PFSK-1 (cell line): ENCODE measurements around the gene PIGV.

Source experiments
- FOXP2 ChIP-seq: optimal IDR thresholded peaks from 2 replicates; pipeline ENCODE3; 2011; ENCODE audit warnings: borderline replicate concordance, control low read depth, inconsistent platforms; ENCODE audit not compliant: insufficient read depth; ENCODE audit errors: extremely low read length, extremely low read depth
- POLR2AphosphoS5 ChIP-seq: IDR thresholded peaks from 2 replicates; pipeline ENCODE4 v1.6.1; 2012; ENCODE audit warnings: low read depth, mild to moderate bottlenecking, control low read depth, low read length, moderate library complexity
- SIN3A ChIP-seq: IDR thresholded peaks from 2 replicates; pipeline ENCODE4 v1.6.1; 2012; ENCODE audit warnings: mild to moderate bottlenecking, low read length, moderate library complexity, borderline replicate concordance; ENCODE audit not compliant: insufficient read depth
- TAF1 ChIP-seq: IDR thresholded peaks from 2 replicates; pipeline ENCODE4 v1.6.1; 2012; ENCODE audit warnings: low read length, control low read depth, borderline replicate concordance; ENCODE audit not compliant: insufficient read depth
- TF ChIP-seq, protein P1 (sequence below), 2 experiments: IDR thresholded peaks; 2 replicates each; pipeline versions ENCODE4 v1.6.1 to v1.8.0; 2011 to 2012; ENCODE audit warnings: low read depth in 2 of 2, low read length in 2 of 2, control low read depth in 1 of 2, inconsistent platforms in 1 of 2, mild to moderate bottlenecking in 1 of 2, moderate library complexity in 1 of 2; ENCODE audit not compliant: insufficient read depth in 1 of 2

Gene PIGV

GRCh38 chr1:26779098-26779668, 8.6 kb upstream of the PIGV start:
- TF ChIP-seq, protein P1, sequence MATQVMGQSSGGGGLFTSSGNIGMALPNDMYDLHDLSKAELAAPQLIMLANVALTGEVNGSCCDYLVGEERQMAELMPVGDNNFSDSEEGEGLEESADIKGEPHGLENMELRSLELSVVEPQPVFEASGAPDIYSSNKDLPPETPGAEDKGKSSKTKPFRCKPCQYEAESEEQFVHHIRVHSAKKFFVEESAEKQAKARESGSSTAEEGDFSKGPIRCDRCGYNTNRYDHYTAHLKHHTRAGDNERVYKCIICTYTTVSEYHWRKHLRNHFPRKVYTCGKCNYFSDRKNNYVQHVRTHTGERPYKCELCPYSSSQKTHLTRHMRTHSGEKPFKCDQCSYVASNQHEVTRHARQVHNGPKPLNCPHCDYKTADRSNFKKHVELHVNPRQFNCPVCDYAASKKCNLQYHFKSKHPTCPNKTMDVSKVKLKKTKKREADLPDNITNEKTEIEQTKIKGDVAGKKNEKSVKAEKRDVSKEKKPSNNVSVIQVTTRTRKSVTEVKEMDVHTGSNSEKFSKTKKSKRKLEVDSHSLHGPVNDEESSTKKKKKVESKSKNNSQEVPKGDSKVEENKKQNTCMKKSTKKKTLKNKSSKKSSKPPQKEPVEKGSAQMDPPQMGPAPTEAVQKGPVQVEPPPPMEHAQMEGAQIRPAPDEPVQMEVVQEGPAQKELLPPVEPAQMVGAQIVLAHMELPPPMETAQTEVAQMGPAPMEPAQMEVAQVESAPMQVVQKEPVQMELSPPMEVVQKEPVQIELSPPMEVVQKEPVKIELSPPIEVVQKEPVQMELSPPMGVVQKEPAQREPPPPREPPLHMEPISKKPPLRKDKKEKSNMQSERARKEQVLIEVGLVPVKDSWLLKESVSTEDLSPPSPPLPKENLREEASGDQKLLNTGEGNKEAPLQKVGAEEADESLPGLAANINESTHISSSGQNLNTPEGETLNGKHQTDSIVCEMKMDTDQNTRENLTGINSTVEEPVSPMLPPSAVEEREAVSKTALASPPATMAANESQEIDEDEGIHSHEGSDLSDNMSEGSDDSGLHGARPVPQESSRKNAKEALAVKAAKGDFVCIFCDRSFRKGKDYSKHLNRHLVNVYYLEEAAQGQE (IDR thresholded peaks at IDR 0.05; ENCODE audit: insufficient read depth in 1 of 2, low read depth in 2 of 2, low read length in 2 of 2), result no peak
- no peak for TF ChIP-seq FOXP2

DNA sequence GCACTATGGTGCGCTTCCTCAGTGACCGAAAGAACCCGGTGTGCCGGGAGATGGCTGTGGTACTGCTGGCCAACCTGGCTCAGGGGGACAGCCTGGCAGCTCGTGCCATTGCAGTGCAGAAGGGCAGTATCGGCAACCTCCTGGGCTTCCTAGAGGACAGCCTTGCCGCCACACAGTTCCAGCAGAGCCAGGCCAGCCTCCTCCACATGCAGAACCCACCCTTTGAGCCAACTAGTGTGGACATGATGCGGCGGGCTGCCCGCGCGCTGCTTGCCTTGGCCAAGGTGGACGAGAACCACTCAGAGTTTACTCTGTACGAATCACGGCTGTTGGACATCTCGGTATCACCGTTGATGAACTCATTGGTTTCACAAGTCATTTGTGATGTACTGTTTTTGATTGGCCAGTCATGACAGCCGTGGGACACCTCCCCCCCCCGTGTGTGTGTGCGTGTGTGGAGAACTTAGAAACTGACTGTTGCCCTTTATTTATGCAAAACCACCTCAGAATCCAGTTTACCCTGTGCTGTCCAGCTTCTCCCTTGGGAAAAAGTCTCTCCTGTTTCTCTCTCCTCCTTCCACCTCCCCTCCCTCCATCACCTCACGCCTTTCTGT, 7.3 kb upstream of the PIGV start:
- TF ChIP-seq SIN3A, result no peak
- no peak for TF ChIP-seq POLR2AphosphoS5
- no peak for TF ChIP-seq FOXP2
- TF ChIP-seq, protein P1 (IDR thresholded peaks at IDR 0.05; ENCODE audit: insufficient read depth in 1 of 2, low read depth in 2 of 2, low read length in 2 of 2), result no peak
- TF ChIP-seq TAF1, result no peak

- no peak for TF ChIP-seq FOXP2
Observed at GRCh38 chr1:26781206-26781825, 6.4 kb upstream of the PIGV start.

GRCh38 chr1:26782521-26783212, 5.1 kb upstream of the PIGV start:
- TF ChIP-seq TAF1 (no peak), SIN3A (no peak), FOXP2 (no peak), POLR2AphosphoS5 (no peak)
- TF ChIP-seq, protein P1 (IDR thresholded peaks at IDR 0.05; ENCODE audit: insufficient read depth in 1 of 2, low read depth in 2 of 2, low read length in 2 of 2), result no peak

DNA sequence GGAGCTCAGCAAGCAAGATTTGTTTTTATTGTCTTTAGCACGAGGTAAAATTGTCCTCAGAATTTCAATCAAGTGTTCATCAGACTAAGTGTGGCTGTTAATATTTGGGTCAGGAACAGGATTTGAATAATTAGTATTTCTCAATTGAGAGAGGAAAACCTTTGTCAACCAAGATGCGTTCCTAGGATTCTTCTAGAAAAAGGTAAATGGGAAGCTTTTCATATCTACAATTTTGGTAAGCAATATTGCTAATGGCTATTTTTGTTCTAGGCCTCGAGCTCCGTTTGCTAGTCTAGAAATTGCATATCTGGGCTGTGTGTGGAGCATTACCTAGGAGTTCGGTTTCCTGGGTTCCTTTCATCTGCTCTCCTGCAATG, 4.1 kb upstream of the PIGV start:
- TF ChIP-seq SIN3A, result no peak
- TF ChIP-seq, protein P1 (IDR thresholded peaks at IDR 0.05; ENCODE audit: insufficient read depth in 1 of 2, low read depth in 2 of 2, low read length in 2 of 2), result no peak
- no peak for TF ChIP-seq TAF1
- no peak for TF ChIP-seq FOXP2
- TF ChIP-seq POLR2AphosphoS5, result no peak
